GM18517 (cell line): Measurements from ENCODE around the gene EVA1C.
"Not testable (repeated sequence)": the region's sequence is repeated elsewhere in the genome, so short reads cannot be mapped to it uniquely, and the experiment has no call there.

ENCODE experiments used
- ATAC-seq: cut with Tn5 transposase; IDR thresholded peaks from one replicate; pipeline ENCODE4 v1.9.1; 2021; ENCODE audit warnings: mild to moderate bottlenecking, moderate library complexity; ENCODE audit not compliant: unreplicated experiment

EVA1C gene

GRCh38 chr21:32549886-32550285 lies 137.4 kb downstream of the EVA1C start:
- no peak for ATAC-seq

GRCh38 chr21:32554832-32555638 lies 142.5 kb downstream of the EVA1C start:
- ATAC-seq, result no peak

GRCh38 chr21:32558106-32558505 lies 145.6 kb downstream of the EVA1C start:
- ATAC-seq, result no peak

DNA sequence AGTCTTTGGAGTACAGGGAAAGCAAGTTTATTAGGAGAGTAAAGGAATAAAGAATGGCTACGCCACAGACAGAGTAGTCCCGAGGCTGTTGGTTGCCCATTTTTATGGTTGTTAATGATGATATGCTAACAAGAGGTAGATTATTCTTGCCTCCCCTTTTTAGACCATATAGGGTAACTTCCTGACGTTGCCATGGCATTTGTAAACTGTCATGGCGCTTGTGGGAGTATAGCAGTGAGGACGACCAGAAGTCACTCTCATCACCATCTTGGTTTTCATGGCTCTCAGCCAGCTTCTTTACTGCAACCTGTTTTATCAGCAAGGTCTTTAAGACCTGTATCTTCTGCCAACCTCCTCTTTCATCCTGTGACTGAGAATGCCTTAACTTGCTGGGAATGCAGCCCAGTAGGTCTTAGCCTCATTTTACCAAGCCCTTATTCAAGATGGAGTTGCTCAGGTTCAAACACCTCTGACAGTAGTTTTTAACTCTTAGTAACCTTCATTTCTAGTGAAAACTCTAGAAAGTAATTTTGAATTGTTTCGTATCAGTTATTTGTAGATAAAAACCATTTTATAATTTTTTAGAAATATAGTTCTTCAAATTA lies 146.6 kb downstream of the EVA1C start:
- no peak for ATAC-seq

DNA sequence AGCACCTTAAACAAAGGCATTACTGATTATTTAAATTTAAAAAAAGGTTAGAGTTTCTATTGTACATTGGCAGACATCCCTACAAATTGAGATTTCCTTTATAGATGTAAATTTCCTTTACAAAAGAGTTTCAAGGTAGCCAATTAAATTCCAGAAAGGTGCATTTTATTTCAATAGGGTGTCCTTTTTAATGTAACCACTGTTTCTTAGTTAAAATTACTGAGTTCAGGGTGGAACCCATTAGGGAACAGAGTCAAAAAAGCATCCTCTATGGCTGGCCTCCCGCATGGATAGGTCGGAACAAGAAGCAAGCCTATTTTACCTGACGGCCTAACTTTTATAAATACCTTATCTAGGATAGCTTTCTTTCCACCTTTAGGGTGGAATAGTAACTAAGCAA lies 148.4 kb downstream of the EVA1C start:
- ATAC-seq, result no peak

DNA sequence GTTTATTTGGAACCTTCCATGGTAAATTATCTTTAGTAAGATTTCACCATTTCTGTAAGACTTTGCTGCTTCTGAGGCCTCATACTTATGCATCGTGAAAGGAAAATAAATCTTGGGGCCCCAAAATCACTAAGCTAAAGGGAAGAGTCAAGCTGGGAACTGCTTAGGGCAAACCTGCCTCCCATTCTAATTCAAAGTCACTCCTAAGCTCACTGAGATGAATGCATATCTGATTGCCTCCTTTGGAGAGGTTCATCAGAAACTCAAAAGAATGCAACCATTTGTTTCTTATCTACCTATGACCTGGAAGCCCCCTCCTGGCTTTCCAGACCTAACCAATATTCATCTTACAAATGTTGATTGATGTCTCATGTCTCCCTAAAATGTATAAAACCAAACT lies 149.0 kb downstream of the EVA1C start:
- not testable (repeated sequence) for ATAC-seq

- ATAC-seq, result no peak
Measured at GRCh38 chr21:32562426-32562825, 149.9 kb downstream of the EVA1C start.

DNA sequence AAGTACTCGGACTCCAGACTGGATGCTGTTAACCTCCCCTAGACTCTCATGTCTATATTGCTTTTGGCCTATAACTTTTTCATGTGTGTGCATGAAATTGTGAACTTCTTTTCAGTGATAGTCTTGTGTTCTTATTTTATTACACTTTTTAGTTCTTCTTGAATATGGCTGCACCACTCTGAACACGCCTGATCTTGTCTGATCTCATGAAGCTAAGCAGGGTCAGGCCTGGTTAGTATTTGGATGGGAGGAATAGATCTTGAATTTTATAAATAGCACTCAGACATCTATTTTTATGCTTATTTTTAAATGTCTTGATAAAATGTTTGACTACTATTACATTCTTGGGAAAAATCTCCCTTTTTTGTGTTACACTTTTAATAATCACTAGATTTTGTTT lies 150.4 kb downstream of the EVA1C start:
- ATAC-seq, result no peak
